Measurements from ENCODE around the gene BEND2. TPM values are rescaled to one million over a fixed set of nuclear protein-coding genes. Genes with fewer than 3 reads are reported as not detected.

The BEND2 gene
- total and polyA plus RNA-seq, 4 donors, result 0.09 TPM; not detected in 3

DNA sequence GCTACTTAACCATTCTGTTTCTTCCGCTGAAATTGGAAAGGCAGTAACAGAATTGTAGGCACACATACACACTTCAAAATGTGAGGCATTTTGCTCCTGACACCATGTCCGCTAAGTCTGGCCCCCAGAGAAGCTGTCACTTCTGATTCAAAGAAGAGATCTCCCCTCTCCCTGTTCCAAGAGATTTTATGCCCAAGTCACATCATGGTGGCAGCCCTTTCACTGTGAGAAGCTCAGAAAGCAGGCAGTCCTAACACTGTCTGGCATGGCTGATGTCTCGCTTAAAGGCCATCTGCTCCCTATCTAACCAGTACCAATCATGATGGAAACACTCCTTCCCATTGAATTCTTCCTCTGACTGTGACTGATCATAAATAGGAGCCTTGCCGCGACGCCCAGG lies 83.9 kb downstream of the BEND2 start (continued):
- no peak for TF ChIP-seq CTCF (IDR thresholded peaks at IDR 0.05; ENCODE audit: low read depth, low read length, missing input control)

- DNase-seq (ENCODE audit: low spot score), result no peak
- Histone ChIP-seq H3K27me3 (ENCODE audit: control insufficient read depth in 4 of 4, insufficient read depth in 4 of 4, low read length in 3 of 4) (no peaks in the 10 kb centered on the region), H3K36me3 (ENCODE audit: control insufficient read depth in 4 of 4, insufficient read depth in 3 of 4, low read depth in 1 of 4, low read length in 3 of 4) (no peaks in the 10 kb centered on the region), H3K27ac (ENCODE audit: low read depth in 1 of 2, low read length in 2 of 2) (no peak overlapping the region), H3K4me3 (ENCODE audit: low read depth in 1 of 3, low read length in 3 of 3) (no peak overlapping the region), H3K9ac (ENCODE audit: low read depth in 1 of 2, low read length in 2 of 2) (no peak overlapping the region), H3K9me3 (ENCODE audit: control insufficient read depth in 4 of 4, low read length in 3 of 4) (no peaks in the 10 kb centered on the region), H3K4me1 (ENCODE audit: control insufficient read depth in 4 of 4, insufficient read depth in 4 of 4, low read length in 3 of 4) (no peaks in the 10 kb centered on the region)
- 84% methylated on average over 6 of the region's 6 CpGs for WGBS
- TF ChIP-seq EGR1 (IDR thresholded peaks at IDR 0.05; ENCODE audit: low read depth in 2 of 2) (no peak), JUND (IDR thresholded peaks at IDR 0.05) (no peak), HNF4G (IDR thresholded peaks at IDR 0.05) (no peak), ATF3 (IDR thresholded peaks at IDR 0.05) (no peak), FOXA2 (IDR thresholded peaks at IDR 0.05) (no peak), YY1 (IDR thresholded peaks at IDR 0.05) (no peak), RAD21 (IDR thresholded peaks at IDR 0.05) (no peak), TAF1 (conservative IDR thresholded peaks at IDR 0.05) (no peak), MAX (IDR thresholded peaks at IDR 0.05) (no peak), NR2F2 (IDR thresholded peaks at IDR 0.05) (no peak), SP1 (IDR thresholded peaks at IDR 0.05) (no peak), RXRA (IDR thresholded peaks at IDR 0.05) (no peak), CTCF (IDR thresholded peaks at IDR 0.05; ENCODE audit: low read depth, low read length, missing input control) (no peak), HNF4A (conservative IDR thresholded peaks at IDR 0.05) (no peak), GABPA (IDR thresholded peaks at IDR 0.05 in 1 of 2, conservative IDR thresholded peaks at IDR 0.05 in 1 of 2) (no peak), FOXA1 (IDR thresholded peaks at IDR 0.05) (no peak)
- TF ChIP-seq, protein P1, sequence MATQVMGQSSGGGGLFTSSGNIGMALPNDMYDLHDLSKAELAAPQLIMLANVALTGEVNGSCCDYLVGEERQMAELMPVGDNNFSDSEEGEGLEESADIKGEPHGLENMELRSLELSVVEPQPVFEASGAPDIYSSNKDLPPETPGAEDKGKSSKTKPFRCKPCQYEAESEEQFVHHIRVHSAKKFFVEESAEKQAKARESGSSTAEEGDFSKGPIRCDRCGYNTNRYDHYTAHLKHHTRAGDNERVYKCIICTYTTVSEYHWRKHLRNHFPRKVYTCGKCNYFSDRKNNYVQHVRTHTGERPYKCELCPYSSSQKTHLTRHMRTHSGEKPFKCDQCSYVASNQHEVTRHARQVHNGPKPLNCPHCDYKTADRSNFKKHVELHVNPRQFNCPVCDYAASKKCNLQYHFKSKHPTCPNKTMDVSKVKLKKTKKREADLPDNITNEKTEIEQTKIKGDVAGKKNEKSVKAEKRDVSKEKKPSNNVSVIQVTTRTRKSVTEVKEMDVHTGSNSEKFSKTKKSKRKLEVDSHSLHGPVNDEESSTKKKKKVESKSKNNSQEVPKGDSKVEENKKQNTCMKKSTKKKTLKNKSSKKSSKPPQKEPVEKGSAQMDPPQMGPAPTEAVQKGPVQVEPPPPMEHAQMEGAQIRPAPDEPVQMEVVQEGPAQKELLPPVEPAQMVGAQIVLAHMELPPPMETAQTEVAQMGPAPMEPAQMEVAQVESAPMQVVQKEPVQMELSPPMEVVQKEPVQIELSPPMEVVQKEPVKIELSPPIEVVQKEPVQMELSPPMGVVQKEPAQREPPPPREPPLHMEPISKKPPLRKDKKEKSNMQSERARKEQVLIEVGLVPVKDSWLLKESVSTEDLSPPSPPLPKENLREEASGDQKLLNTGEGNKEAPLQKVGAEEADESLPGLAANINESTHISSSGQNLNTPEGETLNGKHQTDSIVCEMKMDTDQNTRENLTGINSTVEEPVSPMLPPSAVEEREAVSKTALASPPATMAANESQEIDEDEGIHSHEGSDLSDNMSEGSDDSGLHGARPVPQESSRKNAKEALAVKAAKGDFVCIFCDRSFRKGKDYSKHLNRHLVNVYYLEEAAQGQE (IDR thresholded peaks at IDR 0.05), result no peak
- TF ChIP-seq, protein P2, sequence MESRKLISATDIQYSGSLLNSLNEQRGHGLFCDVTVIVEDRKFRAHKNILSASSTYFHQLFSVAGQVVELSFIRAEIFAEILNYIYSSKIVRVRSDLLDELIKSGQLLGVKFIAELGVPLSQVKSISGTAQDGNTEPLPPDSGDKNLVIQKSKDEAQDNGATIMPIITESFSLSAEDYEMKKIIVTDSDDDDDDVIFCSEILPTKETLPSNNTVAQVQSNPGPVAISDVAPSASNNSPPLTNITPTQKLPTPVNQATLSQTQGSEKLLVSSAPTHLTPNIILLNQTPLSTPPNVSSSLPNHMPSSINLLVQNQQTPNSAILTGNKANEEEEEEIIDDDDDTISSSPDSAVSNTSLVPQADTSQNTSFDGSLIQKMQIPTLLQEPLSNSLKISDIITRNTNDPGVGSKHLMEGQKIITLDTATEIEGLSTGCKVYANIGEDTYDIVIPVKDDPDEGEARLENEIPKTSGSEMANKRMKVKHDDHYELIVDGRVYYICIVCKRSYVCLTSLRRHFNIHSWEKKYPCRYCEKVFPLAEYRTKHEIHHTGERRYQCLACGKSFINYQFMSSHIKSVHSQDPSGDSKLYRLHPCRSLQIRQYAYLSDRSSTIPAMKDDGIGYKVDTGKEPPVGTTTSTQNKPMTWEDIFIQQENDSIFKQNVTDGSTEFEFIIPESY (IDR thresholded peaks at IDR 0.05), result no peak
Measured at GRCh38 chrX:18133605-18134004, 87.1 kb downstream of the BEND2 start.
